ENCODE results near the gene ARIH2.
A peak's percentile ranks its signal among the peaks of the same experiment; 100 is the strongest.

ARIH2 gene

DNA sequence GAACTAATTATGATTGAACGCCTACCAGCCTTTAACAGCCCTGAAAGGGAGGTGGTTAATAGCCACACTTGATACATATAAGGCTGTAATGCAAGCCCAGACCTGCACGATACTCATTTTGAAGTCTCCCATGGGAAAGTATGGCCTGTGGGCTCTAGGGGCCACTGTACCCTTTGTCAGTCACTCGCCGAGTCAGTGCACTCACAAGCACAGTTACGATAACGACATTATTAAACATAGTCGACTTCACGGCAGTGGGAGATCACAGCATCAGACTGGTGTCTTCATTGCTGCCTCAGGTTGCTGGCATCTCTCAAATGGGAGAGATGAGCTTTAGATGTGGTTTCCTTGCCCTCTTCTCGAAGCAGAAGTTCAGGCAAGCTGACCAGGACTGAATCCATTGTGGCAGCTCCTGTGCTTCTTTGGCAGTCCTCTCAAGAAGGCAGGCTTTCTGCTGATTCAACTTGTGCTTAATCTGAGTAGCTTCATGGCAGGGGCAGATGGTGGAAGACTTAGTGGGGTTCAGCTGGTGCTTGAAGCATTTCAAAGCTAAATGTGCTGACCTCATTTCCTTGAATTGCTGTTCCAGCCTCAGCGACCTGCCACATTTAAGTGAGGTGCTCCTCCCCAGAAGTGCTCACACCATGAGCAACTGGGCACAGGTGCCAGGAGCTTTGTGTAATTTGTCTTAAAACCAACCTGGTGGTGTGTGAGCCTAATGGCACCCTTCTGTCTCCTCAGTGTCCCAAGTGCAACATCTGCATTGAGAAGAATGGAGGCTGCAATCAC, 55.6 kb downstream of the ARIH2 start:
- DNase-seq: no peak

- no peak for DNase-seq
Observed at GRCh38 chr3:48979451-48979850, 60.8 kb downstream of the ARIH2 start.

GRCh38 chr3:48980295-48980694, 61.7 kb downstream of the ARIH2 start:
- DNase-seq: no peak

DNA sequence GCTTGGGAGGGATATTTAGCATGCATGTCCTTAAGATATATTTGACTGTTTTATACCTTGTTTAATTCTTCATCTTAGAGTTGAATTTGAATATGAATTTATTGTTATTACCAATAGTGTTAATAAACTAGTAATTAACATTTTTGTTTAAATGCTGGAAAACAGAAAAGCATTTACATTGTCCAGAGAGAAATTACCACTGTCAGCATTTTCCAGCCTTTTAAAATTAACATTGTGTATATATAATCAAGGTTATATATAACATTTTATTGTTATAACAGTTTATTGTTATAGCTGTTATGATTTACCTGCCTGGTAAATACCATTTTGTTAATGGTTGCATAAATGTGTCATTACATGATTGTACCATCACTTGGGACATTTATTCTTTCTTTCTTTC, 63.4 kb downstream of the ARIH2 start:
- no peak for DNase-seq

DNA sequence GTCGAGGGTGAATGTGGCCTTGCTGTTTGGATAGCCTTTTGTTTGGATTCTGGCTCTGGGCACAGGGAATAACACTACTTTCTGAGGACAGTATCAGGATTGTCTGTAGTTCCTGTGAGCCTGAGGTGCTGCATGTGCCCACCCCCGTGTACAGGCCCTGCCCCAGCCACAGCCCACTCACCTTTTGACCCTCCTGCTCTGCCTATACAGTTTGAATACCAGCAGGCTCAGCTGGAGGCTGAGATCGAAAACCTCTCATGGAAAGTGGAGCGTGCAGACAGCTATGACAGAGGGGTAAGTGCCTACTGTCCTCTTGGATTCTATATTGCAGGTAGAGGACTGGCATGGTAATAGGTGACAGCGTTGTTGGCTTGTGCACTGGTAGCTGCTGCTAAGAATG, 64.0 kb downstream of the ARIH2 start:
- no peak for DNase-seq

DNA sequence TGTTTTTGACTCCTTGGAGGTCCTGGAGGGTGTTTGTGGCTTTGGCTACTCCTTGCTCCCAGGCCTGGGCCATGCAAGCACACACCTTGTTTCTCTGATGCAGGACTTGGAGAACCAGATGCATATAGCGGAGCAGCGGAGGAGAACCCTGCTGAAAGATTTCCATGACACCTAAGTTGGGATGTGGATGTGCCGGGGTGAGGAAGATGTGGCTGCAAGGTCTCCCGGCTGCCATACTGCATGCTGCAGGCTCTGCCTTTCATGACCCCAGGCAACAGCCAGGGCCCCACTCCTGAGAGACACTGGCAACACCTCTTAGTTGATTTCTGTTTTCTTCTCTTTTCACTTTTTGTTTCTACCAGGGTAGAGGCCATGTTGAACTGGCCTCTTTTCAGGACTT, 64.5 kb downstream of the ARIH2 start:
- DNase-seq: no peak

- DNase-seq: no peak
Observed at GRCh38 chr3:48984663-48985062, 66.0 kb downstream of the ARIH2 start.

DNA sequence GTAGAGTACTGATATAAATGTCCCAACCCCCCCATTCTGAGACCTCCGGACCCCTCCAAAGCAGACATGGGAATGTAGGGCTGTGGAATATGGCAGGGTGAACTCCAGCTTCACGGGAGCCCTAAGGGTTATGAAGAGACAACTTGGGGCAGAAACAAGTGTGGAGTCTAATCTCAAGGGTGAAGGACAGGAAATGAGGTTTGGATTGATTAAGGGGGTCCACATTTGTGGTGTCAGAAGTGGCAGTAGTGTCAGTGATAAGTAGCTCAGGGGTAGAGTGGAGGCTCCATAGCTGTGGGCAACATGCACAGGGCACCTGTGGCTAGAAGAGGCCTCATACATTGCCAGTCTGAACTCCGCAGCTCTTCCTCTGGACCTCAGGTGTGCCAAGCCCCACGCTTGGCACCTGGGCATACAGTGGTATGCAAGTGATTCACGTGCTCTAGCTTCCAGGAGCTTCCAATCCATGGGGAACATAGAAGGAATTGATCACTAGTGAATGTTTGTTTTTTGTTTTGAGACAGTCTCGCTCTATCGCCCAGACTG, 67.3 kb downstream of the ARIH2 start:
- no peak for DNase-seq

DNA sequence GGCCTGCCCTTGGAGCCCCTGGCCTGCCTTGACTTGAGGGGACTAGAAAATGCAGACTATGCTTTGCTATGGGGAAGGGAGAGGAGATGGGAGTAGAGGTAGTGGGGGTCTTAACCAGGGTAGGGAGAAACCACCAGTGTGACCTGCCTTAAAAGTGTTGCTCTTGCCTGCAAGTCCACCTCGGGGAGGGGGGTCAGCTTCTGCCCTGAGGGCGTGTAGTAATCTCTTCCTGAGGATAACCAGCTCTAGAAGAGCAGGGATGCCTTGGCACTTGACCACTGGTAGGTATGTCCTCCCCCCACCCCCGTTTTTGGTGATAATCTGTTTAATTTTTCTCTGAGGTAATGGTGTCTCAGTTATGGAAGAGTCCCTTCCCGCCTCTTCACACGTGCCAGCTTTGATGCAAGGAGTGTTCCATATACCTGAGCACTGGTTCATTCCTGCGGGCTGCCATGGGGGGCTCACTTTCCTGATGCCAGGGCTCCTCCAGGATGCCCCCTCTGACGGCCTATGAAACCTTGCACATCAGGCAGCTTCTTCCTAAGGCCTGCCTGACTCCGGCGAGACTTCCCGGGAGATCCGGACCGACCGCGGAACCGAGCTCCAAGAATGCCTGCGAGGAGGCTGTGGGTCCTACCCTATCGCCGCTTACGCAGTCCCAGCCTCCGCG, 70.6 kb downstream of the ARIH2 start:
- no peak for DNase-seq

GRCh38 chr3:48989796-48990635, 71.4 kb downstream of the ARIH2 start, which contains the start of gene P4HTM:
Gene P4HTM, plus strand, starts transcription at chr3:48990241. Its CDS starts 16 bp downstream, at chr3:48990257.
- peak; percentile 13 for DNase-seq

DNA sequence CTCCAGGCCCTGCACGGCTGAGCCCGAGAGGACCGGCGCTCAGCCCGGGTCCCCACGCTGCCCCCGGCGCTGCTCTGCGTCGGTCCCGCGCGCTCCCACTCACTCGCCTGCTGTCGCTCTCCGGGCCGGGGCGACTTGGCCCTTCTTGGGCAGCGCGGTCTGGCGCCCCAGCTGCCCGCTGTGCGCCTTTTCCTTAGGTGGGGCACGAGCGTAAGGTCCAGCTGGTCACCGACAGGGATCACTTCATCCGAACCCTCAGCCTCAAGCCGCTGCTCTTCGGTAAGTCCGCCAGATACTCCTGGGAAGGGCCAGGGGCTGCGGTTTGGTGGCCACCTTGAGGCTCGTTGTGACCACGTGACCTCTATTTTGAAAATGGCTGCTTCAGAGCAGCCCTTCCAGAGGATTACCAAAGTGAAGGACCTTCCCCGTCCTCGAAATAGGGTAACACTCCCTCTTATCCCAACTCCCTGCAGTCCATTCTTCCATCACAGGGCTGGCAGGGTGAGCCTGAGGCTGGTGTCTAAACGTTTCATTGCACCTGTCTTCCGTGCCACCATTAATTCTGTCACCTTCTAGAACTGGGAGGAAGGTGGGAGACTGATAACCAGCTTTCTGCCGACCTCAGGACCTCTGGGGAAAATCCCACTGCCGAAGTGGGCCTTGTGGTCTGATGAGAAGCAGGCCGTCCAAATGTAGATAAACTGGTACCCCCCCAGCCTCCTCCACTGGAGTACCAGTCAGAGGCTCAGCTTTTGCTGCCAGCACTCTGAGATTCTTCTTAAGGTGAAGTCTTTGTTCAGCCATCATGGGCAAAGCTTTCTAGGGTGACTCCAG, 72.2 kb downstream of the ARIH2 start:
- DNase-seq: peak; percentile 33

- DNase-seq: no peak
Observed at GRCh38 chr3:48991851-48992545, 73.4 kb downstream of the ARIH2 start.

DNA sequence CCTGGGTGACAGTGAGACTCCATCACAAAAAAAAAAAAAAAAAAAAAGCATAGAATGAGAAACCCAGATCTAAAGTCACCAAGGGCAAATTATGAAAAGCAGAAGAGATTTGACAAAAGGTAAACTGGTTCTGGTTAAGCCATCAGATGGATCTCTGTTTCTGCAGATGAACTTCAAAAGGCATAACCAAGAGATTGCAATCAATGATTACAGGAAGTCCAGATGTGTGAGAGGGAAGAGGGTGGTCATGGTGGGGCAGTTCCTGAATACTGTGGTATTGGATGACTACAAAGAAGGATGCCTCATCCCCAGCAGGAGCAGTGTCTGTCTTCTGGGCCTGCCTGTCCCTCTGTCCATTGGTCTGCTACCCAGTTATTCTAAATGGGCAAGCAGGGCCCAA, 75.2 kb downstream of the ARIH2 start:
- no peak for DNase-seq

- DNase-seq: no peak
Observed at GRCh38 chr3:48996640-48997039, 78.0 kb downstream of the ARIH2 start.

- no peak for DNase-seq
Observed at GRCh38 chr3:48997102-48997635, 78.5 kb downstream of the ARIH2 start.

DNA sequence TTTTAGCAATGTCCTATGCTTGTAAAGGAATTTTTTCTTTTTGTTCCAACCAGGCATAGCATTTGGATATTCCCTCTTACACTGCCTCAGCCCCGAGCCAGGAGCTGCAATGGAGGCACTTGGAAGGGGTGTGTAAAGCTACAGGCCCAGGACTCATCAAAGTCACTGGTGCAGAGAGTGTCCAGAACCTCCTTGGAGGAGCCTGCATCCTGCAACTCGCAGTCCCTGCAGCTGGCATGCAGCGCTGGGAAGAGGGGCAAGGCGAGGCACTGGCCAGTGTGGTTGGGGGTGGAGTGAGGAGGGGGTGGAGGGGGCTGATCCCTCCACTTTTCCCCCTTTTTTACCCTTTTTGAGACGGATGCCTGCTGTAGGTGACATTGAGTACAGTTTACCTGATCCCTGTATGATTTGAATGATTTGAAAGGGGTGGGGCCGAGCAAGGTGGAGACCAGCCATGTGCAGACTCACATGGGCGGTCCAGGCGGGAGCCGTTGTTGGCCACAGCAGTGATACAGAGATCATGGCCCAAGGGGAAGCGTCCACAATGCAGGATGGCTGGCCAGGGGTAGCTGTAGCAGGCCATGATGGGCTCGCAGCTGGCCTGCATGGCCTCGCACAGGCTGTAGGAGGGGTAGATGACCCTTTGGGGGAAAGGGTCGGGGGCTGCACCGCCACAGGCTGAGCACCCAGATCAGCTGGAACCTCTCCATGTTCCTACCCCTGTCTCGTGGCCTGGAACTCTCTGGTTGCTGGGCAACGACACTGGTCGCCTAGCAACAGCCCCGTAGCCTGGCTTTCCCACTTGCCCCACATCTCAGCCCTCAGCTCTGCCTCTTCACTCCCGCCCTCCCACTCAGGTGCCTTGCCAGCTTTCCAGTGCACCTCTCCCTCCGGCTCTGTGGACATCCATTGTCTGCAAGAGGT, 79.3 kb downstream of the ARIH2 start:
- DNase-seq: peak; percentile 68

DNA sequence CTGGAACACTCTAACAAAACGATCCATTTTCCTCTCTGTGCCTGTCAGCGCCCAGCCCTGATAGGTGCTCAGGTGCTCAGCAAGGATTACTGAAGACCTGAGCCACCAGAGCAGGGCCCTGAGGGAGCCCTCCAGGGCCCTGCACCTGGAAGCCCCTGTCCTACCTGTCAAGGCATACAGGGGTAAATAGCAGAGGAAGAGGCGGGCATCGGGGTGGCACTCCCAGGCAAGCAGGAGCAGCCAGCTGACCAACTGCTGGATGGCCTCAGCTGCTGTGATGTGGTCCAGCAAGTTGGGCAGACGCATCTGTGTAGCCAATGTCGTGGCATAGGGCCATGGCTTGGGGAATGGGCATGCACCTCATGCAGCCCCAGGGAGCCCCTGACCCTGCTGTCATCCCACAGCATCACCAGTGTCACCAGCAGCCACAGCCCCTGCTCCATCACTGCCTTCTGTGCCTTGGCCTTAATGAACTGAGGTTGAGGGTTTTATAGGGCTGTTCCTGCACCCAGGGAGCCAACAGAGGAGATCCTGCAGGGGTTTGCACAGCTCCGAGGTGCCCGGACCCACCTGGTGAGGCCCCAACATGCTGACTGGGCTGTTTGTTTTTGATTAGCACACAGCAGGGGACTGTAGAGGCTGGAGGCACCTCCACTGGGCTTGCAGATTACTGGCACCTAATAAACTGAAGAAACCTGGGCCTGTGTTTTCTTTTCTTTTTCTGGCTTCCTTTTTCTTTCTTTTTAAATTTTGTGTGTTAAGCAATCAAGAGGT, 80.6 kb downstream of the ARIH2 start:
- peak; percentile 35 for DNase-seq

- no peak for DNase-seq
Observed at GRCh38 chr3:49001155-49001554, 82.5 kb downstream of the ARIH2 start.
